IMR-90 (cell line): ENCODE measurements around the gene TCF4. TPM values are rescaled to one million over a fixed set of nuclear protein-coding genes. Genes with fewer than 3 reads are reported as not detected.

ENCODE experiments used
- ATAC-seq: fragments of 200-7000 bp; cut with Tn5 transposase; 2 replicates; pipeline ENCODE4 v1.9.1; 2020; ENCODE audit warnings: low read depth, mild to moderate bottlenecking, moderate library complexity
- BruUV-seq: library from RNA; stranded (reverse); fragments of 400-500 nt; replicated peaks from 2 replicates; lab custom pipeline; 2021; lab: Mats Ljungman, UMichigan
- CTCF ChIA-PET: fragments of 300-600 bp; formaldehyde crosslinking; extraction: SDS; loops from one replicate; lab custom pipeline; 2021; ENCODE audit warnings: antibody characterized with exemption; lab: Yijun Ruan, JAX
- POLR2A ChIA-PET: fragments of 300-600 bp; sonication (Branson Sonifier 250); formaldehyde crosslinking; loops from one replicate; lab custom pipeline; 2022; ENCODE audit warnings: antibody characterized with exemption; ENCODE audit not compliant: unreplicated experiment; lab: Charles Lee
- DNase-seq: peaks from one replicate; pipeline ENCODE4 v3.0.0; 2013
- H2AFZ ChIP-seq: replicated peaks from 2 replicates; pipeline ENCODE3; 2013; ENCODE audit warnings: low read length, mild to moderate bottlenecking; ENCODE audit not compliant: poor library complexity
- H2AK5ac ChIP-seq: 2 replicates; pipeline ENCODE4 v1.6.1; 2013; ENCODE audit warnings: low read depth, low read length, inconsistent platforms
- H2AK9ac ChIP-seq: replicated peaks from 2 replicates; pipeline ENCODE3; 2013; ENCODE audit warnings: mild to moderate bottlenecking, low read depth, low read length, moderate library complexity; ENCODE audit not compliant: poor library complexity
- H2BK120ac ChIP-seq: 2 replicates; pipeline ENCODE4 v1.6.1; 2013; ENCODE audit warnings: low read depth, low read length, inconsistent platforms
- H2BK15ac ChIP-seq: 3 replicates; pipeline ENCODE4 v1.6.1; 2013; ENCODE audit warnings: low read depth, low read length, inconsistent platforms
- H2BK20ac ChIP-seq: 2 replicates; pipeline ENCODE4 v1.6.1; 2013; ENCODE audit warnings: low read depth, mild to moderate bottlenecking, inconsistent platforms, low read length, moderate library complexity
- H2BK5ac ChIP-seq: 2 replicates; pipeline ENCODE4 v1.6.1; 2013; ENCODE audit warnings: mild to moderate bottlenecking, low read depth, low read length, inconsistent platforms; ENCODE audit not compliant: poor library complexity, severe bottlenecking
- H3K14ac ChIP-seq: replicated peaks from 2 replicates; pipeline ENCODE4 v1.6.1; 2013; ENCODE audit warnings: low read depth, low read length, inconsistent platforms
- H3K18ac ChIP-seq: 2 replicates; pipeline ENCODE4 v1.6.1; 2013; ENCODE audit warnings: low read depth, low read length, control low read depth
- H3K23ac ChIP-seq: 2 replicates; pipeline ENCODE4 v1.6.1; 2013; ENCODE audit warnings: low read depth, low read length, inconsistent platforms
- H3K27ac ChIP-seq: 2 replicates; pipeline ENCODE4 v1.5.1; 2013; ENCODE audit warnings: mild to moderate bottlenecking, control low read depth, low read length; ENCODE audit not compliant: insufficient read depth
- H3K27me3 ChIP-seq: 2 replicates; pipeline ENCODE4 v1.6.1; 2013; ENCODE audit warnings: low read length; ENCODE audit not compliant: control insufficient read depth, insufficient read depth
- H3K36me3 ChIP-seq: 2 replicates; pipeline ENCODE4 v1.6.1; 2013; ENCODE audit warnings: low read length, mixed read lengths; ENCODE audit not compliant: control insufficient read depth, insufficient read depth
- H3K4ac ChIP-seq: 2 replicates; pipeline ENCODE4 v1.6.1; 2013; ENCODE audit warnings: low read depth, low read length, inconsistent platforms
- H3K4me1 ChIP-seq: 2 replicates; pipeline ENCODE4 v1.6.1; 2013; ENCODE audit warnings: low read length, mixed read lengths; ENCODE audit not compliant: control insufficient read depth, insufficient read depth
- H3K4me2 ChIP-seq: 2 replicates; pipeline ENCODE4 v1.6.1; 2013; ENCODE audit warnings: low read depth, mild to moderate bottlenecking, control low read depth, low read length, moderate library complexity
- H3K4me3 ChIP-seq: 2 replicates; pipeline ENCODE4 v1.5.1; 2013; ENCODE audit warnings: low read depth, mild to moderate bottlenecking, control low read depth, low read length, moderate library complexity; ENCODE audit not compliant: insufficient read depth
- H3K56ac ChIP-seq: 2 replicates; pipeline ENCODE4 v1.6.1; 2013; ENCODE audit warnings: low read length, inconsistent platforms; ENCODE audit not compliant: insufficient read depth; ENCODE audit errors: extremely low read depth
- H3K79me1 ChIP-seq, 2 experiments: 2 replicates each; pipeline ENCODE4 v1.6.1; 2013; ENCODE audit warnings: low read length in 2 of 2, inconsistent platforms in 1 of 2, low read depth in 1 of 2
- H3K9ac ChIP-seq: 2 replicates; pipeline ENCODE4 v1.6.1; 2013; ENCODE audit warnings: low read depth, low read length, control low read depth
- H3K9me1 ChIP-seq: 2 replicates; pipeline ENCODE4 v1.6.1; 2013; ENCODE audit warnings: low read length, inconsistent platforms; ENCODE audit not compliant: insufficient read depth
- H3K9me3 ChIP-seq: 2 replicates; pipeline ENCODE4 v1.6.1; 2013; ENCODE audit warnings: low read length; ENCODE audit not compliant: control insufficient read depth, insufficient read depth
- H4K20me1 ChIP-seq: 2 replicates; pipeline ENCODE4 v1.6.1; 2013; ENCODE audit warnings: low read length, inconsistent platforms; ENCODE audit not compliant: insufficient read depth
- H4K5ac ChIP-seq: 2 replicates; pipeline ENCODE4 v1.6.1; 2013; ENCODE audit warnings: mild to moderate bottlenecking, low read depth, low read length, control low read depth
- H4K8ac ChIP-seq, 2 experiments: 2 replicates each; pipeline ENCODE4 v1.6.1; 2013; ENCODE audit warnings: low read depth in 2 of 2, low read length in 2 of 2, control low read depth in 1 of 2, inconsistent platforms in 1 of 2
- H4K91ac ChIP-seq: 2 replicates; pipeline ENCODE4 v1.6.1; 2013; ENCODE audit warnings: low read depth, low read length, inconsistent platforms; ENCODE audit not compliant: insufficient read depth
- BHLHE40 ChIP-seq: fragments of 150-350 bp; IDR thresholded peaks from 2 replicates; pipeline ENCODE4 v1.6.1; 2016; ENCODE audit warnings: mild to moderate bottlenecking, low read depth, low read length
- CEBPB ChIP-seq: IDR thresholded peaks from 2 replicates; pipeline ENCODE4 v1.6.1; 2012; ENCODE audit warnings: low read depth, low read length, improper control_type of control experiment
- CHD1 ChIP-seq: IDR thresholded peaks from 2 replicates; pipeline ENCODE4 v1.6.1; 2012; ENCODE audit warnings: low read depth, low read length, improper control_type of control experiment
- MAFK ChIP-seq: IDR thresholded peaks from 2 replicates; pipeline ENCODE4 v1.6.1; 2012; ENCODE audit warnings: low read depth, low read length, improper control_type of control experiment
- MAZ ChIP-seq: IDR thresholded peaks from 2 replicates; pipeline ENCODE4 v1.6.1; 2012; ENCODE audit warnings: low read depth, mild to moderate bottlenecking, low read length, improper control_type of control experiment, moderate library complexity, borderline replicate concordance
- MXI1 ChIP-seq: IDR thresholded peaks from 2 replicates; pipeline ENCODE4 v1.6.1; 2012; ENCODE audit warnings: low read depth, mild to moderate bottlenecking, low read length, moderate library complexity, borderline replicate concordance
- POLR2A ChIP-seq: IDR thresholded peaks from 2 replicates; pipeline ENCODE4 v1.6.1; 2012; ENCODE audit warnings: mild to moderate bottlenecking, low read depth, low read length
- SMC3 ChIP-seq: fragments of 150-350 bp; IDR thresholded peaks from 2 replicates; pipeline ENCODE4 v1.6.1; 2016; ENCODE audit warnings: low read depth, mild to moderate bottlenecking, antibody characterized with exemption, low read length, moderate library complexity
- WGBS, 2 experiments: methylation state at CpG; one replicate each; pipeline versions ENCODE4 v1.1.5 to v1.1.7; 2013; ENCODE audit warnings: missing lambda C conversion rate in 2 of 2; ENCODE audit not compliant: insufficient read length in 1 of 2; ENCODE audit errors: extremely low coverage in 2 of 2; 5-methylcytosine and 5-hydroxymethylcytosine counted together
- dilution Hi-C: fragments of 300-500 bp; cut with HindIII; formaldehyde crosslinking; loops from one replicate; pipeline ENCODE4 v1.14.3; 2018; ENCODE audit warnings: low sequenced_read_pairs; ENCODE audit not compliant: unreplicated experiment
- in situ Hi-C: fragments of 300-500 bp; cut with MboI; formaldehyde crosslinking; loops from 3 replicates; pipeline ENCODE4 v1.14.3; 2019; ENCODE audit warnings: low sequenced_read_pairs, inconsistent platforms, mixed read lengths
- intact Hi-C: fragments of 100-400 bp; cut with micrococcal nuclease; formaldehyde crosslinking; loops from 2 replicates; pipeline ENCODE4 v1.10.0; 2022
- polyA plus RNA-seq, 3 experiments: library from polyadenylated mRNA; depleted of rRNA; stranded (reverse); fragments of >200 nt; gene quantifications; 2 replicates each; pipeline ENCODE4 v1.2.3, GENCODE V29; 2012; ENCODE audit warnings: low replicate concordance in 1 of 3
- total RNA-seq: library from RNA; depleted of rRNA; stranded (reverse); fragments of >200 nt; gene quantifications from 2 replicates; pipeline ENCODE4 v1.2.3, GENCODE V29; 2012
- TF ChIP-seq, protein P1 (sequence below): fragments of 150-350 bp; IDR thresholded peaks from 2 replicates; pipeline ENCODE4 v1.6.1; 2016; ENCODE audit warnings: low read depth, mild to moderate bottlenecking, low read length, moderate library complexity, borderline replicate concordance
- TF ChIP-seq, protein P2 (sequence below): fragments of 150-350 bp; IDR thresholded peaks from 2 replicates; pipeline ENCODE4 v1.6.1; 2017; ENCODE audit warnings: mild to moderate bottlenecking, antibody characterized with exemption, low read length, low read depth

The TCF4 gene
- total and polyA plus RNA-seq, 2 of the 4 experiments (the other 2 are of a cell fraction) = 30.0 to 87.1 TPM

DNA sequence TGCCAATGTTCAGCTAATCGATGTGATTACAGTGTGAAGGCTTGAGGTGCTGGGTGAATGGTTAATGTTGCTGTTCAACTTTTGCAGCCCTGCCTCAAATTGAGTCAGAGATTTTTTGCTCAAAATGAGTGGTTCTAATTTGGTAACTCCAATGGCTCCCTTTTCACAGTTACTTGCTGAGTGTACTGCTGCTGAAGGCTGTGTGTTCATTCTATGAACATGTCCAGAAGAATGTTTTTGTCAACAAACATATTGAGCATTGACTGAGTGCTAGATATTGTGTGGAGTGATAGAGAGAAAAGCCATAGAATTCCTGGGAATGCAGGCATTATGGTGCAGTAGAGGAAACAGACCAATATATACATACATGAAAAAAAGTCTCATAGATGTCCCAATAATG lies 39.0 kb upstream of the TCF4 start:
- Histone ChIP-seq H2BK20ac (no peak overlapping the region), H3K27me3 (no peaks in the 10 kb centered on the region), H3K9me1 (no peaks in the 10 kb centered on the region), H4K20me1 (no peaks in the 10 kb centered on the region), H3K18ac (peak overlapping the region; percentile 20; the same call in 1 of the 2 replicates), H2BK5ac (peak overlapping the region; percentile 23), H3K4me3 (no peak overlapping the region), H4K5ac (no peak overlapping the region; the same call in 1 of the 2 replicates), H3K36me3 (no peaks in the 10 kb centered on the region), H4K8ac (peak overlapping the region in 1 of 2 experiments; percentile 52; a peak in 1 of 4 replicates), H3K56ac (no peak overlapping the region), H3K4ac (no peak overlapping the region), H3K9me3 (no peaks in the 10 kb centered on the region), H4K91ac (no peak overlapping the region), H3K79me1 (no peaks in the 10 kb centered on the region), H3K4me2 (no peak overlapping the region; the same call in 1 of the 2 replicates), H3K14ac (no peak overlapping the region; the same call in 1 of the 2 replicates), H2AK9ac (no peak overlapping the region), H3K23ac (no peak overlapping the region), H2AFZ (no peak overlapping the region), H3K4me1 (peaks cover 2% of the 10 kb centered on the region; the same call in 1 of the 2 replicates), H2BK120ac (no peak overlapping the region), H3K27ac (no peak overlapping the region), H3K9ac (no peak overlapping the region), H2BK15ac (no peak overlapping the region), H2AK5ac (no peak overlapping the region)
- WGBS, 2 experiments = no CpG with 5 or more reads among the region's 1 CpG
- ChIA-PET CTCF (no interaction called here), POLR2A (no interaction called here)
- ATAC-seq (peak; percentile 80), DNase-seq (peak; percentile 54)
- BruUV-seq = no TSS peak
- in situ Hi-C loops (no loop called here), dilution Hi-C loops (no loop called here), intact Hi-C loops (no loop called here)
- TF ChIP-seq, protein P1, sequence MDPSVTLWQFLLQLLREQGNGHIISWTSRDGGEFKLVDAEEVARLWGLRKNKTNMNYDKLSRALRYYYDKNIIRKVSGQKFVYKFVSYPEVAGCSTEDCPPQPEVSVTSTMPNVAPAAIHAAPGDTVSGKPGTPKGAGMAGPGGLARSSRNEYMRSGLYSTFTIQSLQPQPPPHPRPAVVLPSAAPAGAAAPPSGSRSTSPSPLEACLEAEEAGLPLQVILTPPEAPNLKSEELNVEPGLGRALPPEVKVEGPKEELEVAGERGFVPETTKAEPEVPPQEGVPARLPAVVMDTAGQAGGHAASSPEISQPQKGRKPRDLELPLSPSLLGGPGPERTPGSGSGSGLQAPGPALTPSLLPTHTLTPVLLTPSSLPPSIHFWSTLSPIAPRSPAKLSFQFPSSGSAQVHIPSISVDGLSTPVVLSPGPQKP = no peak
- TF ChIP-seq POLR2A = no peak
- no peak for TF ChIP-seq MXI1
- TF ChIP-seq SMC3 = no peak
- no peak for TF ChIP-seq MAFK
- TF ChIP-seq, protein P2, sequence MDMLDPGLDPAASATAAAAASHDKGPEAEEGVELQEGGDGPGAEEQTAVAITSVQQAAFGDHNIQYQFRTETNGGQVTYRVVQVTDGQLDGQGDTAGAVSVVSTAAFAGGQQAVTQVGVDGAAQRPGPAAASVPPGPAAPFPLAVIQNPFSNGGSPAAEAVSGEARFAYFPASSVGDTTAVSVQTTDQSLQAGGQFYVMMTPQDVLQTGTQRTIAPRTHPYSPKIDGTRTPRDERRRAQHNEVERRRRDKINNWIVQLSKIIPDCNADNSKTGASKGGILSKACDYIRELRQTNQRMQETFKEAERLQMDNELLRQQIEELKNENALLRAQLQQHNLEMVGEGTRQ = no peak
- no peak for TF ChIP-seq CHD1
- TF ChIP-seq CEBPB = no peak
- no peak for TF ChIP-seq MAZ
- TF ChIP-seq BHLHE40 = no peak
